HFF-Myc (cell line): ENCODE data around the gene ASGR1.
"Not testable (repeated sequence)": the region's sequence is repeated elsewhere in the genome, so short reads cannot be mapped to it uniquely, and the experiment has no call there.

Experiments used
- DNase-seq: peaks from one replicate; pipeline ENCODE4 v3.0.0-alpha.2; 2011; ENCODE audit warnings: low read depth; ENCODE audit errors: extremely low read depth
- H3K4me3 ChIP-seq: replicated peaks from 2 replicates; pipeline ENCODE4 v1.5.1; 2011; ENCODE audit warnings: low read depth, mild to moderate bottlenecking, control low read depth, low read length
- TF ChIP-seq, protein P1 (sequence below): IDR thresholded peaks from 2 replicates; pipeline ENCODE4 v1.5.1; 2012; ENCODE audit warnings: mild to moderate bottlenecking, low read depth, low read length, control low read depth; ENCODE audit errors: missing control alignments

ASGR1 gene

DNA sequence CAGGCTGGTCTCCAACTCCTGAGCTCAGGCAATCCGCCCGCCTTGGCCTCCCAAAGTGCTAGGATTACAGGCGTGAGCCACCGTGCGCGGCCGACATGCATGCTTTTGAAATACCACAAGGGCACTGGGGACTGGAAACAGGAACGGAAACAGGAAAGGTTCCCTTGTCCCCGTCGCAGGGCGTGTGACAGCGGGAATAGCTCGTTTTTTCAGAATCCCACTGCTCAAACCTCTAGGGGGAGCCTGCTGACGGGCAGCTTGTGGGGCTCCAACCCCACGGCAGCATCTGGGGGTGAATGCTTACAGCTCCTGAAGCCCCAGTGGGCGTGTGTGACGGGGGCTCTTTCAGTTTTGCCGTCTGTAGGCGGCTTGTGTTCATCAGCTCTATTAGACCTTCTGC, 45.7 kb downstream of the ASGR1 start:
- H3K4me3 ChIP-seq = no peak overlapping the region

DNA sequence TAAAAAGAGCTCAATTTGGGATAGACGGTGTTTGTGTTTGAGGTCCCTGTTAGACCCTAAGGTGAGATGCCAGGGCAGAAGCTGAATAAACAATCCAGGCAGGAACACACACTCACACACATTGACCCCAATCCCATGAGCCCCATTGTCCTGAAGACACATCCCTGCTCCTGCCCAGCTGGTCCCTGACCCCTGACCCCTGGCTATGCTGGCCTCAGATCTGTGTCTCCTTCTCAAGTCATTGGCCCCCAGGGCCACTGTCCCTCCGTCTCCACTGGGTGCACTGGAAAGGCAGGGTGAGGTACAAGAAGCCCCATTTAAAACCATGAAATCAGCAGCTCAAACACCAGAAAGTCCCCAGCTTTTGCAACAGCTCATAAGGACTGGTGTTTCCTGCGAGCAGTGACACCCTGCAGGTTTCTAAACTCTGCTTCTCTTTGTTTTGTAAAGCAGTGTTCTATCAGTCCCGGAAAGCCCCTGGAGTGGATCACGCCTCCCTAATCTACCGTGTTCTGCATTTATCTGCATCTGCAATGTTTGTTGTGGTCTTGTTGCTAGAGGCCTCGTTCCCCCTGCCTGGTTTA, 46.6 kb downstream of the ASGR1 start:
- no peak overlapping the region for H3K4me3 ChIP-seq
- DNase-seq = no peak
- TF ChIP-seq, protein P1, sequence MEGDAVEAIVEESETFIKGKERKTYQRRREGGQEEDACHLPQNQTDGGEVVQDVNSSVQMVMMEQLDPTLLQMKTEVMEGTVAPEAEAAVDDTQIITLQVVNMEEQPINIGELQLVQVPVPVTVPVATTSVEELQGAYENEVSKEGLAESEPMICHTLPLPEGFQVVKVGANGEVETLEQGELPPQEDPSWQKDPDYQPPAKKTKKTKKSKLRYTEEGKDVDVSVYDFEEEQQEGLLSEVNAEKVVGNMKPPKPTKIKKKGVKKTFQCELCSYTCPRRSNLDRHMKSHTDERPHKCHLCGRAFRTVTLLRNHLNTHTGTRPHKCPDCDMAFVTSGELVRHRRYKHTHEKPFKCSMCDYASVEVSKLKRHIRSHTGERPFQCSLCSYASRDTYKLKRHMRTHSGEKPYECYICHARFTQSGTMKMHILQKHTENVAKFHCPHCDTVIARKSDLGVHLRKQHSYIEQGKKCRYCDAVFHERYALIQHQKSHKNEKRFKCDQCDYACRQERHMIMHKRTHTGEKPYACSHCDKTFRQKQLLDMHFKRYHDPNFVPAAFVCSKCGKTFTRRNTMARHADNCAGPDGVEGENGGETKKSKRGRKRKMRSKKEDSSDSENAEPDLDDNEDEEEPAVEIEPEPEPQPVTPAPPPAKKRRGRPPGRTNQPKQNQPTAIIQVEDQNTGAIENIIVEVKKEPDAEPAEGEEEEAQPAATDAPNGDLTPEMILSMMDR = no peak

More for the DNA sequence above, 45.7 kb downstream of the ASGR1 start:
- TF ChIP-seq, protein P1 = peak; percentile 45
- DNase-seq = no peak

DNA sequence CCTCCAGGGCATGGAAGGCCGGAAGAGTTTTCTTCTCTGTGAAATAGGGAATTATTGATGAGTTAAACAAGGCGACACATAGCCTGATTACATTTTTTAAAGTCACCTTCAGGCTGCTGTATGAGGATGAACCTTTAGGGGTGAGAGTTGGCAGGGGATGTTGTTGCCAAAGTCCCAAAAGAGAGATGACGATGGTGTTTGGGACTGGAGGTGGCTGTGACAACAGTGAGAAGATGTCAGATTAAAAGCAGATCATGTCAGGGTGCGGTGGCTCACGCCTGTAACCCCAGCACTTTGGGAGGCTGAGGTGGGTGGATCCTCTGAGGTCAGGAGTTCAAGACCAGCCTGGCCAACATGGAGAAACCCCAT, 47.8 kb downstream of the ASGR1 start:
- TF ChIP-seq, protein P1 = no peak
- H3K4me3 ChIP-seq = no peak overlapping the region
- no peak for DNase-seq

DNA sequence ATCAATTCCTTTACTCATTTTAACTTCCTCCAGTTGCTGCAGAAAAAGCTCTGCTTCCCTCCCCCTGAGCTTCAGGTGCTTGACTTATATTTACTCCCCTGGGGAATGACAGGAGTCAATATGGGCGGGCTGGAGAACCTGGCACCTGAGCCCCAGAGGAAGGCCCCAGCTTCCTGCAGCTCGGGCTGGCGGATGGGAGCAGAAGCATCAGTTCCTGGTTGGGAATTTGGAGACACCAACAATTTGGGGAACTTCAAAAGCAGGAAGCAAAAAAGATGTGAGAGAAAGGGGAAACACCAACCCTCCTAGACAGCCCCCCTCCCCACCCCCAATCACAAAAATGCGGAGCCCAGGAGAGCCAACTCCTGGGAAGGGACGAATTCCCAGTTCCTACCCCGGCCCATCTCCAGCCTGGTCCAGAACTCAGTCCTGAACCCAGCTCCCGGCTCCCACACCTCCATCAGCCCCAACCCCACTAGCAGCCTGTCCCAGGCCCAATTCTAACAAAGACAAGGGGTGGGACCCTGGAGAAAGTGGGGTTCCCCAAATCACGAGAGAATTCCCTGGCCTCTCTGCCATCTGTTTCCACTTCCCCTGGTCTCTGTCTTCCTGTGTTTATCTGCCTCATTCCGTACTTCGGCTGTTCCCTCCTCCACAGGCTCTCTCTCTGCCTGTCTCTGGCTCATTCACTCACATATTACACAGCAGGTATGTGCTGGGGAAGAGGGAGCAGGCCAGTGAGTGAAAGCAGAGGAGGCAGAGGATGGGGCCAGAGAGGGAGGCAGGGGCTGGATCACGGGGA, 48.3 kb downstream of the ASGR1 start:
- TF ChIP-seq, protein P1 = no peak
- no peak for DNase-seq
- H3K4me3 ChIP-seq = no peak overlapping the region

DNA sequence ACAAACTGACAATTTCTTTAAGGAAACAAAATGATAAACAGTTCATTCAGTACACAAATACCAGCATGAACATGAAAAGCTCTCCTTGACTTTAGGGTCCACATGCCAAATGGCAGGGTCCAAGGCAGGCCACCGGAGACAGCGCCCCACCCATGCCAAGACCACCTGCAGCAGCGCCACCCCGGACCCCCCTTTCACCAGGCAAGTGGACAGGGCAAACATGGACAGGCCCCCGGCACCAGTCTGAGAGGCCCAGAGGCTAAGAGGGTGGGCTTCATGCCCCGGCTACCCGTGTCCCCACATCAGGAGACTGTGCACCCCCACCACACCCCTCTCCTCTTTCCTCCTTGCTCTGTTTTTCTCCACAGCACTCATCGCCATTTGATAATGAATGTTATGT, 49.9 kb downstream of the ASGR1 start:
- DNase-seq = no peak
- TF ChIP-seq, protein P1 = no peak
- no peak overlapping the region for H3K4me3 ChIP-seq

DNA sequence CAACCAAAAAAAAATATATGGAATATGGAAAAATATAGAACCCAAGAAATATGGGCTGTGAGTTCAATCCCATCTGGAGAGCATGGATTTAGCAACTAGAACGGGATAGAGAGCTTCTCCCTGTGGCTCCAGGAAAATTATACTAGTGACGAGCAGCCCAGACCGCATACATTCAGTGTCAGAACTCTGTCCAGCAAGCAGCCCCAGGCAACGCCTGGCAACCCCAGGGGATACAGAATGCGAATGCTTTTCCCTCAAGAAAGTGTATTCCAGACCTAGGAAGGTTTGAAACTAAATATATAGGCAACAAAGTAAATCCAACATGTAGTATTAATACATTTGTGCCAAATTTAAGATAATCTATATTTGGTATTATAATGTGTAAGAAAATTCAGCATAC, 51.0 kb downstream of the ASGR1 start:
- TF ChIP-seq, protein P1 = no peak
- DNase-seq = no peak
- no peak overlapping the region for H3K4me3 ChIP-seq

DNA sequence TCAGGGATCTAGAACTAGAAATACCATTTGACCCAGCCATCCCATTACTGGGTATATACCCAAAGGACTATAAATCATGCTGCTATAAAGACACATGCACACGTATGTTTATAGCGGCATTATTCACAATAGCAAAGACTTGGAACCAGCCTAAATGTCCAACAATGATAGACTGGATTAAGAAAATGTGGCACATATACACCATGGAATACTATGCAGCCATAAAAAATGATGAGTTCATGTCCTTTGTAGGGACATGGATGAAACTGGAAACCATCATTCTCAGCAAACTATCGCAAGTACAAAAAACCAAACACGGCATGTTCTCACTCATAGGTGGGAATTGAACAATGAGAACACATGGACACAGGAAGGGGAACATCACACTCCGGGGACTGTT, 51.7 kb downstream of the ASGR1 start:
- not testable (repeated sequence) for H3K4me3 ChIP-seq, DNase-seq

DNA sequence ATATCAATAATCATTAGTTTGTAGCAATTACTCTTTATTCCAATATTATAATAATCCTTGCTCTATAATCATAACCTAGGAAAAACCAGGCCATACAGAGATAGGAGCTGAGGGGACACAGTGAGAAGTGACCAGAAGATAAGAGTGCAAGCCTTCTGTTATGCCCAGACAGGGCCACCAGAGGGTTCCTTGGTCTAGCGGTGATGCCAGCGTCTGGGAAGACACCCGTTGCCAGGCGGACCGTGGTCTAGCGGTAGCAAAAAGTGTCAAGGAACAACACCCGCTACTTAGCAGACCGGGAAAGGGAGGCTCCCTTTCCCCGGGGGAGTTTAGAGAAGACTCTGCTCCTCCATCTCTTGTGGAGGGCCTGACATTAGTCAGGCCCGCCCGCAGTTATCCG, 52.8 kb downstream of the ASGR1 start:
- not testable (repeated sequence) for DNase-seq

More for the DNA sequence above, 52.8 kb downstream of the ASGR1 start:
- not testable (repeated sequence) for H3K4me3 ChIP-seq
